ENCODE measurements around the gene GDPGP1. TPM values are rescaled to one million over a fixed set of nuclear protein-coding genes. Genes with fewer than 3 reads are reported as not detected.
A peak's percentile ranks its signal among the peaks of the same experiment; 100 is the strongest.

GDPGP1 gene
- total RNA-seq, 1 experiment from 2014 or later = 15.4 TPM

GRCh38 chr15:90191794-90192509, 42.1 kb upstream of the GDPGP1 start:
- peaks cover 26 to 57% of the 10 kb centered on the region in 2 experiments for H3K4me1 ChIP-seq (ENCODE audit: control insufficient read depth in 1 of 2, insufficient read depth in 2 of 2, low read length in 2 of 2)
- ChIA-PET CTCF (interaction anchor here (1.1 to 1.3 kb wide), 2 partner anchors 30 to 452 kb away, joined by 3 to 4 read pairs; no protein-coding TSS in a partner anchor), RAD21 (ENCODE audit: low non-redundant PET in 1 of 2, low total read pairs in 2 of 2, uncharacterized antibody in 2 of 2, unreplicated experiment in 2 of 2) (no interaction called here), POLR2A (interaction anchor here (1.2 kb wide), 1 partner anchor 9 kb away, joined by 7 read pairs; the partner anchor contains the start of gene SEMA4B)
- ATAC-seq = peak; percentile 82
- no peak for TF ChIP-seq EZH2phosphoT487 (IDR thresholded peaks at IDR 0.05; ENCODE audit: borderline replicate concordance)
- TF ChIP-seq POLR2AphosphoS5 (IDR thresholded peaks at IDR 0.05; ENCODE audit: low read depth, low read length) = peak; percentile 36; the same call in 1 of the 2 replicates
- H3K4me2 ChIP-seq (ENCODE audit: low read length) = peak overlapping the region; percentile 59
- H3K27ac ChIP-seq (ENCODE audit: low read depth, low read length) = peak overlapping the region; percentile 56
- no peak overlapping the region for H3K4me3 ChIP-seq (replicated peaks in 1 of 2; ENCODE audit: low read depth in 1 of 2, low read length in 2 of 2)
- DNase-seq (ENCODE audit: low read depth, low spot score) = peak; percentile 16
- H3K9ac ChIP-seq (ENCODE audit: low read length) = peak overlapping the region; percentile 7; the same call in 1 of the 2 replicates
- no TSS peak for BruUV-seq (replicated peaks)
- intact Hi-C loops (cut with micrococcal nuclease) = no loop called here
- no peak overlapping the region for H2AFZ ChIP-seq (ENCODE audit: low read depth, low read length, poor library complexity, severe bottlenecking)
- no peaks in the 10 kb centered on the region for H3K36me3 ChIP-seq (ENCODE audit: control insufficient read depth in 1 of 2, insufficient read depth in 2 of 2, low read length in 2 of 2)
- H4K20me1 ChIP-seq (ENCODE audit: insufficient read depth) = no peaks in the 10 kb centered on the region
- peaks cover 7% of the 10 kb centered on the region; the same call in 1 of the 2 replicates for H3K79me2 ChIP-seq (ENCODE audit: insufficient read depth, low read length)
- no peaks in the 10 kb centered on the region for H3K9me2 ChIP-seq (ENCODE audit: insufficient read depth)
- no peaks in the 10 kb centered on the region for H3K27me3 ChIP-seq (ENCODE audit: insufficient read depth, low read length)
- H3K9me3 ChIP-seq (ENCODE audit: control insufficient read depth in 1 of 2, insufficient read depth in 1 of 2, low read depth in 1 of 2, low read length in 2 of 2) = no peaks in the 10 kb centered on the region

GRCh38 chr15:90192961-90193786, 40.8 kb upstream of the GDPGP1 start:
- no TSS peak for BruUV-seq (replicated peaks)
- no peaks in the 10 kb centered on the region for H3K27me3 ChIP-seq (ENCODE audit: insufficient read depth, low read length)
- H3K9me2 ChIP-seq (ENCODE audit: insufficient read depth) = no peaks in the 10 kb centered on the region
- intact Hi-C loops (cut with micrococcal nuclease) = no loop called here
- no peak overlapping the region for H2AFZ ChIP-seq (ENCODE audit: low read depth, low read length, poor library complexity, severe bottlenecking)
- peaks cover 27 to 54% of the 10 kb centered on the region in 2 experiments for H3K4me1 ChIP-seq (ENCODE audit: control insufficient read depth in 1 of 2, insufficient read depth in 2 of 2, low read length in 2 of 2)
- peaks cover 2% of the 10 kb centered on the region; the same call in 1 of the 2 replicates for H3K79me2 ChIP-seq (ENCODE audit: insufficient read depth, low read length)
- H3K4me3 ChIP-seq (replicated peaks in 1 of 2; ENCODE audit: low read depth in 1 of 2, low read length in 2 of 2) = no peak overlapping the region
- no peaks in the 10 kb centered on the region for H4K20me1 ChIP-seq (ENCODE audit: insufficient read depth)
- RAD21 ChIA-PET (ENCODE audit: low non-redundant PET in 1 of 2, low total read pairs in 2 of 2, uncharacterized antibody in 2 of 2, unreplicated experiment in 2 of 2) = no interaction called here
- POLR2A ChIA-PET = interaction anchor here (0.6 kb wide), 1 partner anchor 195 kb away, joined by 5 read pairs; the partner anchor contains the start of gene IQGAP1
- CTCF ChIA-PET = no interaction called here
- peak overlapping the region; percentile 56; the same call in 1 of the 2 replicates for H3K27ac ChIP-seq (ENCODE audit: low read depth, low read length)
- ATAC-seq (no peak), DNase-seq (ENCODE audit: low read depth, low spot score) (no peak)
- H3K36me3 ChIP-seq (ENCODE audit: control insufficient read depth in 1 of 2, insufficient read depth in 2 of 2, low read length in 2 of 2) = no peaks in the 10 kb centered on the region
- H3K9me3 ChIP-seq (ENCODE audit: control insufficient read depth in 1 of 2, insufficient read depth in 1 of 2, low read depth in 1 of 2, low read length in 2 of 2) = no peaks in the 10 kb centered on the region
- H3K4me2 ChIP-seq (ENCODE audit: low read length) = no peak overlapping the region
- TF ChIP-seq TCF7L2 (IDR thresholded peaks at IDR 0.05; ENCODE audit: borderline replicate concordance, extremely low read depth, insufficient read depth, insufficient read length) (no peak), POLR2AphosphoS5 (IDR thresholded peaks at IDR 0.05; ENCODE audit: low read depth, low read length) (peak; percentile 4; the same call in 1 of the 2 replicates)
- H3K9ac ChIP-seq (ENCODE audit: low read length) = no peak overlapping the region

All from HCT116 (cell line).